Right lobe of liver (tissue), 4 donors: ENCODE results near the gene C11orf71.

Experiments
- CTCF ChIP-seq, 4 donors: fragments of 200-600 bp in 3 of 4; fragments of 450-650 bp in 1 of 4; IDR thresholded peaks; one replicate each; pipeline versions ENCODE4 v1.5.1 to v1.8.0; 2016 to 2022; ENCODE audit warnings: antibody characterized with exemption in 4 of 4, mild to moderate bottlenecking in 2 of 4
- POLR2A ChIP-seq: fragments of 450-650 bp; IDR thresholded peaks from one replicate; pipeline ENCODE4 v1.6.1; 2017; ENCODE audit warnings: antibody characterized with exemption, mild to moderate bottlenecking
- donor health status: DM: no; HTN: no; CAD: no.
- donor health status: DM: no; HTN: no; CAD: no.
- donor health status: DM: no; HTN: yes; CAD: no.

DNA sequence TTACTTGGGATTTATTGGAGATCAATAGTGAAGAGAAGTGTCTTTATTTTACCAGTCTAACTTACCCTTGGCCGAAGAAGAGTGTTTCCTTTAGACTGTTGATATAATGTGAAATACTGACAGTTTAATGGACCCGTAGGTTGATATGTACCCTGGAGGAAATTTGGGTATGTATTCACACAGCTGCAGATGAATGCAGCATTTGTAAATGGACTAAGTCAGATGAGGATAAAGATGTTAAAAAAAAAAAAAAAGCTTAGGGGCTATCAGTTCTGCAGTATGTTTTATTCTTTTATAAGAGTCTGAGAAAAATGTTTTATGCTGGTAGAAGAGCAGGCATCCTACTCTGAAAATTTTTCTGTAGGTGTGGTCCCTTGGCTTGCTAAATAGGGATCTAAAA, 41.6 kb upstream of the C11orf71 start:
- no peak for TF ChIP-seq CTCF (IDR thresholded peaks at IDR 0.05)
- TF ChIP-seq POLR2A: no peak
